NCI-H524 (cell line): ENCODE measurements around the gene IQGAP3.

Source experiments
- DNase-seq, 2 experiments: peaks; one replicate each; lab custom pipeline; 2025; lab: John Stamatoyannopoulos, UW

IQGAP3 gene

GRCh38 chr1:156480411-156481192 is 91.8 kb downstream of the IQGAP3 start:
- DNase-seq, result peak in 1 of 2 experiments; percentile 51

- DNase-seq, result no peak
These were observed 92.4 kb downstream of the IQGAP3 start for GRCh38 chr1:156480016-156480370.

- no peak for DNase-seq
These were observed 93.0 kb downstream of the IQGAP3 start for GRCh38 chr1:156479093-156480015.

- no peak for DNase-seq
These were observed 94.1 kb downstream of the IQGAP3 start for GRCh38 chr1:156478250-156478627.

GRCh38 chr1:156477526-156478249 is 94.7 kb downstream of the IQGAP3 start:
- DNase-seq, result no peak

- no peak for DNase-seq
These were observed 95.7 kb downstream of the IQGAP3 start for GRCh38 chr1:156476501-156477298.

GRCh38 chr1:156475568-156476500 is 96.5 kb downstream of the IQGAP3 start:
- no peak for DNase-seq
